ENCODE measurements around the gene VTCN1.
"Not testable (repeated sequence)": the region's sequence is repeated elsewhere in the genome, so short reads cannot be mapped to it uniquely, and the experiment has no call there.

The VTCN1 gene

DNA sequence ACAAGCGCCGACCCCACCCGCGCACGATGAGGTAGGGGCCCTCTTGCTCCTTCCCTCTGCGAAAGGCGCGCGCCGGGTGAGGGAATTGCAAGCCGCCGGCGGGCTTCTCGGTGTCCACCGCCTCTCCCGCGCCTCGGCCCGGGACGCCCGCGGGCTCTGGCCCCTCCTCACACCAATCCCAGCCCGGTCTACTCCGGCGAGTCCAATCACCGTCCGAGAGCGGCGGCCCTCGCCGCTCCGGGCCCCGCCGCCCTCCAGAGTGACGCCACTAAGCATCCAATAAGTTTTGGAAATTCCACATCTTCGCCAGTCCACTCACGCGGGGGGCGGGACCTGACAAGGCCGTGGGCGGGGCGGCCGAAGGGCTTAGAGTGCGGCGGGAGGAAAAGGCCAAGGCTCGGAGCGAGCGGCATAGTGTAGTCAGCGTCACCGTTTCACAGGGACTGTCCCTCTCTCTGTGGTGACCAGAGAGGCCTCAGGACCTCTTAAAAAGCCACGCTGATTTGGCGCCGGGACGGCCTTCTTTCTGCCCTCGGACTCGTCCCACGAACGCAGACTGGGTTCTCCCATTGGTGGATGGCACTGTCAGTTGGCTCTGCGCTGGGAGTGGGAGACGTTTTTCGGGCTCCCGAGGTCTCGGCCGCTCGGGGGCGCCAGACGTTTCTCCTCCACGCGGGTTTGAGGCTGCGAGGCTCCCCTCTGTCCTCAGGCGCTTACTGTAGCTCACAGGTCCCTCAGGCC, 89.0 kb downstream of the VTCN1 start, which contains the start of gene TRIM45:
Gene TRIM45, minus strand, starts transcription at position 161 of the 741 bp plus-strand sequence. CDS start 548 bp downstream, outside the sequence.
- peak; percentile 97 for DNase-seq

DNA sequence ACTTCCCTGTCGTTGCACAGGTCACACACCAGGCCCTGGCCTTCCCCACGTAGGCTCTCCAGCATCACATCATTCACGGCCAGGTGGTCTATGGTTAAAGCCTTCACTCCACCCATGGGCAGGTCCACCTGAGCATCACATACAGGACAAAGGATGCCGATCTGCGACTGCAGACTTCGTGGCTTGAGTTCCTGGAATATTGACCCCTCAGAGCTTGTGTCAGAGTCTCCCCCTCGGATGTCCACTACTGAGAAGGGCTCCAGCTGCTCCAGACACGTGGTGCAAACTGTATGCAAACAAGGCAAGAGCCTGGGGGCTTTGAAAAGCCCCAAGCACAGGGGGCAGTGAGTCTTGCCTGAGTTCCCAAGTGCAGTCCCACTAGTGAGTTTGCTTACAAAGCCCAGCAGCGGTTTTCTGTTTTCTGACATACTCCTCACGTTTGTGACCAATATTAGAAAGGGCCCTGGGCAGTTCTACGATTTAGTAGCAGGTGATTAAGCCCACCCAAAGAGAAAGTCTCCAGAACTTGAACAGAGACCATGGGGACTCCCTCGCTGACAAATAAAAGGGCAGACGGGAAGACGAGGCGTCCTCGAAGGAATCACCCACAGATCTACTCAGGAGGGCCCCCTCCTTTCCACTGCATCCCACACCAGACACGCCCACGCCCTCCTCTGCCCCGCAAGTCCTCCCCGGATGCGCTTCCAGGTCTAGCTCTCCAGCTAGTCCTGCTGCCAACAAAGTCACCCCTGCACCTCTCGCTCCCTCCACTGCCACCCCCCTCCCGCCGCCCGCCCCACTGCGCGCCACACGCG, 89.7 kb downstream of the VTCN1 start:
- DNase-seq: no peak

DNA sequence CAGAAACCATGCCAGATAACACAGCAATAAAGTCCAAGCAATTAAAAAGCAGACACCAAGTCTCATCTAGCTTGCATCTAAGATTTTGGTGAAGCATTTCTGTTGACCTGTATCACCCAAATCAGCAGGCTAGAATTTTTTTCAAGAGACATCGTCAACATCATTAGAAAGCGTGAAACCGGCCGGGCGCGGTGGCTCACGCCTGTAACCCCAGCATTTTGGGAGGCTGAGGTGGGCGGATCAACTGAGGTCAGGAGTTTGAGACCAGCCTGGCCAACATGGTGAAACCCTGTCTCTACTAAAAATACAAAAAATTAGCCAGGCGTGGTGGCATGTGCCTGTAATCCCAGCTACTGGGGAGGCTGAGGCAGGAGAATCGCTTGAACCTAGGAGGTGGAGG, 91.6 kb downstream of the VTCN1 start:
- DNase-seq: not testable (repeated sequence)

DNA sequence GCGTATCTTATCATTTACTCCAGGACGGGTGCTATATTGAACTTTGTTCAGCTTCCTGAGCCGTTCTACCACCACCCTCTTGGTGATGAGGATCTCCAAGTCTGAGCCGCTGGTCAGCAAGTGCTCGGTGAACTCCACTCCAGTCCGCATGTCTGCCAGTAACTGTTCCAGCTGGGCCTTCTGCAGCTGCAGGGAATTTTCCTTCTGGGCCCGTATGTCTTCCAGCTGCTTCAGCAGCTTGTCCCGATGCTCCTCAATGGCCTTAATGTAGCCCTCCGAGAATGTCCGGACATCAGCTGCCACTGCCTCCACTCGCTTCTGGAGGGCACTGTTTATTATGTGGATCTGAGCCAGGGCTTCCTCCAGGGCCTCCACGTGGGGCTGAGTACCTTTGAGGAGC, 92.6 kb downstream of the VTCN1 start:
- no peak for DNase-seq

DNA sequence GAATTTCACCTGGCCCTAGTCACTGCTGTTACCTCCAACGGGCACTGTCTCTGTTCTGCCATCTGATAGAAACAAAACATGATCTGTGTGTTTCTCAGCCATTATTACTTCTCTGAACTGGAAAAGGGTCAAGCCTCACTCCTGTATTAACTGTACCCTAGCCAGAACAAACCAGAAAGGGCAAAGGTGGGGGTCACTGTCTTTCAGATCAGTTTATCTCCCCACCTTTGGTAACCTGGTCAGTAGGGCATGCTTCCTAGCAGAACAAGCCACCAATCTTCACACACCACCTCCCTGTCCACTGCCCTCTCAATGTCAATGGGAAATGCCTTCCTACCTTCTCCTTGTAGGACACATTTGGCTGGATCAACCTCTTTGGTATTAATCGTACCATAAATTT, 93.0 kb downstream of the VTCN1 start:
- no peak for DNase-seq

DNA sequence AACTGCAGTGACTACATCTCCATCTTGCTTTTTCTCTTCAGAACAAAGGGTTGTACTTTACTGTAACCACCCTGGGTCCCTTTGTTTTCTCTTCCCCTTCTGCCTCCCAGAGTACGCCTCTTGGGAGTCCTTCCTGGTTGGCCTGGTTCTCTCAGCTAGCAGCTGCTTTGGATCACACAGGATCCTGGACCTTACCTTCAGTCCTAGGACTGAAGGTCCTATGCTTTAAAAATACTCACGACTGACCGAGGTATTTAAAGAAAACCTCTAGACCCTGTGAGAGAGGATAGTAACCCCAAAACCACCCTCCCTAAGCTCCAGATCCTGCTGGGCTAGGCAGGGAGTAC, 94.0 kb downstream of the VTCN1 start:
- DNase-seq: no peak

DNA sequence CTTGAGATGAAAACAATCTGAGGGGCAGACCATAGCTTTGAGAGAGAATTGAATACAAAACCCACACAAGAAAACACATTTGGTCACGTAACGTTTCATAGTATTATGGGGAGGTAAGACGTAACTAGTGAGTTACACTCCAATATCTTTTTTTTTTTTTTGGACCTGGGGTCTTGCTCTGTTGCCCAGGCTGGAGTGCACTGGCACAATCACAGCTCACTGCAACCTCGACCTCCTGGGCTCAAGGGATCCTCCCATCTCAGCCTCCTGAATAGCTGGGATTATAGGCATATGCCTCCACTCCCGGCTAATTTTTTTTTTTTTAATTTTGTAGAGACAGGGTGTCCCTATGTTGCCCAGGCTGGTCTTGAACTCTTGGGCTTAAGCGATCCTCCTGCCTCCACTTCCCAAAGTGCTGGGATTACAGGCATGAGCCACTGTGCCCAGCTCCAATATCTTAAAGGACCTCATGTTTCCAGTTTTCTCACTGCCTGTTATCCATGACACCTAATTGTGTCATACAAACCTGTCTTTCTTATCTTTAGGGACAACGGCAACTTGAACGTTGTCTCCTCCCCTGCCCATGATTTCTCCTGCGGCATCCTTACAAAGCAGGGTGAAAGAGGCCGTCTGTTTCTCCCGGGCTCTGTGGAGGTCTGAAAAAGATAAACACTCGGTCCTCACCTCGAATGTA, 94.5 kb downstream of the VTCN1 start:
- DNase-seq: no peak

DNA sequence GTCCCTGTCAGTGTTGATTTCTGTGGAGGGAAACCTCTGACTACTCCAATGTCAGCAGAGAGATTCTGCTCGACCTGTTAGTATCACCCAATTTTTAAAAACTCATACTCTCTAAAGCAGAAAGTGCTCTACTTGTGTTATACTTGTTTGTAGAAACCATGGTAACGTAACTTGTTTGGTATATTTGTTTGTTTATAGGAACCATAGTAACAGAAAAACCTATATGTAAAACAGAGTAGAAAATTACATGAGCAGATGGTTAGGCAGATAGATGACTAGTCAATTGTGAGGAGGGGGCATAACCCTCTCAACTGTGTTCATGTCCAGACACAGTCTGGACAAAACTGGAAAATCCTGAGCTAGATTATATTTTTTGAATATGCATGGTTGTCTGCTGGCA, 95.8 kb downstream of the VTCN1 start:
- no peak for DNase-seq

DNA sequence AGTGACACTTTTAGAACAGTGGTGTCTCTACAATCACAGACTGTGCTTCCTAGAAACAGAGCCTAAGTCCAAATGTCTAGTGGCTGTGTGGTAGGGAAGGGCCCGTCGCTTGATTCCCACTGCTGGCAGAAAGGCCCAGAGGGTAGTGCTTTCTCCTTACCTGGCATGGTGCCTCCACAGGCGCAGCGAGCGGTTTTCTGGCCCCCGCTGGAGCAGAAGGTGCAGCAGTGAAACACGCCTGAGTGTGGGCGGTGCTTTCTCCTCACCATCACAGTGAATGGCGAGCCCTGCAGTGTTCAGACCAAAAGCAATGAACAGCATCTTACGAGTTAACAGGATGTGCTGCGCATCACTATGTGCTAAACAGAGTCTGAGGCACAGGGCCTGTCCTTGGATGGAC, 97.5 kb downstream of the VTCN1 start:
- DNase-seq: no peak

DNA sequence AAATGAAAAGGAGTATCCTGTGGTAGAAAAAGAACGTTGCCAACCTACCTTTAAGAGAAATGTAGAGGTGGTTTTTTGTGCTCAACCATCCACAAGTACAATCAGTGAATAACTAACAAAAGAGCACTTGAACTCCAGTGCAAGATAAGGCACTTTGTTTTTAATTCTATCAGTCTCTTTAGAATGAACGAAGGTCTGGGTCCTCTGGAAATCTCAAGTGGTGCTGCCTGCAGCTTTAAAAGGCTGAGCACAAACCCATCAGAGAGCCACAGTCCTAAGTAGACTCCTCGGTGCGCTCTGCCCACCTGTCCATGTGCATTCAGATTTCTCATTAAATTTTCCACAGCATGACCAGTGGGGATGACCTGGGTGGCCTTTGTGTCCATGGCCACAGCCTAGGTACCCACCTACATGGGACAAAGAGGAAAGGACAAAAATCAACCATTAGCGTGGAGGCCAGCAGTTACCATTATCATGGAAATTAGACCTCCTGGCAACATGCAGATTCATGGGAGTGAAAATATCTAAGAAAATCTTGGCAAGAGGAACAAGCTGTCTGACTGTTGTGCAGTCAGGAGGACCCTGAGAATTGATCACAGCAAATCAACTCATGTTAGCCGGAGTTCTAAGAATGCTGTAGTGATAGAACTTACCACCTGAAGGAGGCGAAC, 98.5 kb downstream of the VTCN1 start:
- no peak for DNase-seq

DNA sequence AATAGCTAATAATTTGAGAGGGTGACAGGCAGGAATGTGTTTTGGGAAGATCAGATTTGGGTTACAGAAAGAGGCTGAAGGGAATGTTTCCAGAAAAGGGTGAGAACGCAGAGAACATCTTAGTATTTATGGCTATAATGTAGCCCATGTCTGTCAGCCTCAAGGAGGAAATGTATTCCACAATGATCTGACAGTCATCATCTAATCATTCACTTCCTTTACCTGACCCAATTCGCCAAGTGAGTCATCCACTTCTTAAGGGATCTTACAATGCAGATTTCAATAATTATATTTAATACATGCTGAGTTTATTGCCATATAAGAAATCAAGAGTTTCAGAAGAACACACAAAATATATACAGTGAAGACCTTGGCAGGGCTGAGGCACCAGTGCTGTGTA, 100.0 kb downstream of the VTCN1 start:
- no peak for DNase-seq

DNA sequence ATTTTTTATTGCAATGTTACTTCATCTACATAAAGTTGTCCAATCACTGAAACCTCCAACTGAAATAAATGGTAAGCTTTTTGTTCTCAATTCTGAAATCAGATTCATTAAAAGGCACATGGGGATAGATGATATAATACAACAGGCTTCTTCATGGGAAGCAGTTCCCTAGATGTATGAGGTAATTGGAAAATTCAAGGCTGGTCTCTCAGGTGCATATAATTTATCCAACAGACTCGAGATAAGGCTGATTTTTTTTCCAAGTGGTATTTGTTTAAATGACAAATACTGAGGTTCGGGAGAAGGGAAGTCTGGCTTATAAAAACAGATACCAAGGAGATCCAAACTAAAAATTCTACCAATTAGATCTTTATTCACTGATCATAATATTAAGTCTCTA, 103.4 kb downstream of the VTCN1 start:
- no peak for DNase-seq

DNA sequence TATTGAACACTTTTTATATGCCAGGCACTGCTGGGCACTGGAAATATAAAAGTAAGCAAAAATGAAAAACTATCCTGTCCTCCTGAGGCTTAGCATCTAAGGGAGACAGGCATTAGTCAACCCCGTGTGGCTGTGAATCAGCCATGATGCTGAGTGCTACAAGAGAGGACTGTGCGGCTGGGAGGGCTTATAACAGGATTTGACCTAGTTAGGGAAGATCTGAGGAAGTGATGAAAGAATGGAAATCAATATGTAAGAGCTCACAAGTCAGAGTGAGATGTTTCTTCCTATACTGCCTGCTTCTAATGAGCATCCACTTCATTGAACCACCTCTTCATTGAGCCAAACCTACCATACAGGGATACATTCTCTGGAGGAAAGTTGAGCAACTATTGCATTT, 104.2 kb downstream of the VTCN1 start:
- peak; percentile 25 for DNase-seq

DNA sequence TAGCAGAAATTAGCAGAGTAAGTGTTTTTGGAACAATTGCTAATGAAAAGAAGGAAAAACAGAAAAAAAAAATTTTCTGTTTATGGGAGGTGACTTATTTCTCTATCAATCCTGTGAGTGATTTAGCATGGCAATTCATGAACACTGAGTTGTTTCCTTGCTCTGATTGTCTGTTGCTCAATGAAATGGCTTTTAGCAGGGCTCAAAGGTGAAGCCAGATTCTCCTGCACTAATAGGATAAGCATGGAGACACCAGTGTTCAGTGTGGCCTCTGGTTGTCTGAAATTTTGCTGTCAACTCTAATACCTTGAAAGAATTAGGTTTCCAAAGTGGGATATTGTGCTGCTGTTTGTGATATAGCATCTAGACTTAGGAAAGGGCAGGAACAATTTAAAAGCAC, 105.0 kb downstream of the VTCN1 start:
- no peak for DNase-seq

DNA sequence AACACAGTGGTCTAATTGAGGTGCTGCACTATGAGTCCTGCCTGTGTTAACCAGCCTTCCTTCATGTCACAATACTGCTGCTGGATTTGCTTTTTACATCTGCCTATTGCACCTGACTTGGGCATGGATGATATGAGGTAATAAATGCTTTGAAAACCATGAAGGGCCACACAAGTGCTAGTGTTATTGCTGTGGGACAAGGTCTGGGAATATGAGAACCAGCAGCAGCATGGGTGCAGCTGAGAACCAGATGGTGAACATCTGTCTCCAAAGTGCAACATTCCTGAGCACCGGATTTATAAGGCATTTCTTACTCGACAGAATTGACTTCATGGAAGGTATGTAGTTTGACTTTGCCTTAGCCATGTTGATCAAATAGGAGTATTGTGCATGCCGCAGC, 105.7 kb downstream of the VTCN1 start:
- no peak for DNase-seq

DNA sequence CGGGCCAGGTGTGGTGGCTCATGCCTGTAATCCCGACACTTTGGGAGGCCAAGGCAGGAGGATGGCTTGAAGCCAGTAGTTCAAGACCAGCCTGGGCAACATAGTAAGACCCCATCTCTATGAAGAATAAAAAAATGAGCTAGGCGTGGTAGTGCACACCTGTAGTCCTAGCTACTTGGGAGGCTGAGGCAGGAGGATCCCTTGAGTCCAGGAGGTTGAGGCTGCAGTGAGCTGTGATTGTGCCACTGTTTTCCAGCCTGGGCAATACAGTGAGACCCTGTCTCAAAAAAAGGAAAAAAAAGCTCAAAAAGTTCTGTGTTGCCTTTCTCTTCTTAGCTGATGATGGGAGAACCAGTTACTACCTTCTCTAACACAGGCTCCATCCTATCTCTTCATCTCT, 108.9 kb downstream of the VTCN1 start:
- DNase-seq: not testable (repeated sequence)

DNA sequence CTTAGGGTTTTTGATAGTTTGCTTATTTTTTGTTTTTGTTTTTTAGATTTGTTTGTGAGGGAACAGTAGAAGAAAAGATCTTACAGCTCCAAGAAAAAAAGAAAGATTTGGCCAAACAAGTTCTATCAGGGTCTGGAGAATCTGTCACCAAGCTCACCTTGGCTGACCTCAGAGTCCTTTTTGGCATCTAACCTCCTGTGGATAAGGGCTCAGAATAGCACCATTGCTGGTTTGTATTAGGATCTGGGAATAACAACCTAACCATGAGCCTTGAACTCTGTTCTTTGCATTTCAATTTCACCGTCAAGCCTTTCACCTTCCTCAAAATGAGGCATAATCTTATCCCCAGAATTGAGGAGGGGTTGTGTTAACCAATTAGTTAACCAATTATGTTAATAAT, 109.4 kb downstream of the VTCN1 start:
- DNase-seq: no peak

DNA sequence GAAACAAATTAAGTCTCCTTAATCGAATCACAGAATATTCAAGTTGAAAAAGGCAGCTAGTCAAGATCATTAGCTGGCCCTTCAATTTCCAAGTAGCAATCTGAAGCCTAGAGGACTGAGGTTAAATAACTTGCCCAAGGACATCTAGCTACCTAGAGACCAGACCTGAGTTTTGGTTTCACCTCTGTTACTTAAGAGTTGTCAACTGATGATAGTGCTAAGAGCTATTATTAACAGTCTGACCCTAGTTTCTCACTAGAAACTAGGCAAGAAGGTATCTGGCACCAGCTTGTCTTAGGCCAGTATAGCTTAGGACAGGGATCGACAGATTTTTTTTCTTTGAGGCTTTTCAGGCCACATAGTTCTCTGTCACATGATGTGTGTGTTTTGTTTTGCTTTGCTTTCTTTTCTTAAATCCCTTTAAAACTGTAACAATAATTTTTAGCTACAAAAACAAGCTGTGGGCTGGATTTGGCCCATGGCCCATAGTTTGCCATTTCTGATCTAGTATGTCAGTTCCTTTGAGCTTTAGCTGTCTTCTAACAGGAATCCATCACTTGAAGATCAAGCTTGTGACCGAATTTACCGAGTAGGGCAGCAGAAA, 112.3 kb downstream of the VTCN1 start:
- peak; percentile 48 for DNase-seq

DNA sequence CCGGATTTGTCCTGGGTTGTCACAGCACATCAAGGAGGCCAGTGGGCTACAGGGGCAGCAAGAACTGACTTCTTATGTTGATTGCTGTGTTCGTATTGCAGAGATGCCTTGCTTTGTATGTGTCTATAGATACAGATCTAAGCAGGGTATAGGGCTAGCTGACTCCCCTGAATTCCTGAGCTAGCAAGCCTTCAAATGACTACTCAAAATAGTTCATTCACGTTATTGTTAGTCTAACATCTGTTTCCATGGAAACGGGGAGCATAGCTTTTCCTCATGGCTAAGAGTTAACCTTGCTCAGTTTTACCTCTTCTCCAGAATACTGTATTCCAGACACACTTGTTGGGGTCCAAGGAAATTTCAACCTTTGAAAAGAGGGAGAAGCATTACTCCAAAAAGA, 113.3 kb downstream of the VTCN1 start:
- peak; percentile 42 for DNase-seq

DNA sequence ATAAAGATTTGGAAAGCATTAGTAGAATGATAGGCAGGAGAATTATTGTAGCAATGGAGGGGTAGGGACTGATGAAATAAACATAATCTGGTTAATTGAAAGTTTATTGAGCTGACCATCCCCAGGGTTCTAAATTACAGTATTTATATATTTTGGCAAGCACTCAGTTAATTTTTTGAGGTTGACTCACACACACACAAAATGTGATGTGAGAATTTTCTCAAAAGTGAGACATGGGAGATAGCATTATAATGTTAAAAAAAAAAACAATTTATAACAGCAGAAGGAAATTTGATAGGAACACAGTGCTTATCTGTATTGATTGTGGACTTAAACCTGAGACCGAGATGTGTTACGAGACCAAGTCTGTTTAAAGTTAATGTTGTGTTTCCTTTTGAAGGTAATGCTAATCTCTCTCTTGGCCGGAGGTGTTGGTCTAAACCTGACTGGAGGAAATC, 113.7 kb downstream of the VTCN1 start:
- DNase-seq: peak; percentile 57

DNA sequence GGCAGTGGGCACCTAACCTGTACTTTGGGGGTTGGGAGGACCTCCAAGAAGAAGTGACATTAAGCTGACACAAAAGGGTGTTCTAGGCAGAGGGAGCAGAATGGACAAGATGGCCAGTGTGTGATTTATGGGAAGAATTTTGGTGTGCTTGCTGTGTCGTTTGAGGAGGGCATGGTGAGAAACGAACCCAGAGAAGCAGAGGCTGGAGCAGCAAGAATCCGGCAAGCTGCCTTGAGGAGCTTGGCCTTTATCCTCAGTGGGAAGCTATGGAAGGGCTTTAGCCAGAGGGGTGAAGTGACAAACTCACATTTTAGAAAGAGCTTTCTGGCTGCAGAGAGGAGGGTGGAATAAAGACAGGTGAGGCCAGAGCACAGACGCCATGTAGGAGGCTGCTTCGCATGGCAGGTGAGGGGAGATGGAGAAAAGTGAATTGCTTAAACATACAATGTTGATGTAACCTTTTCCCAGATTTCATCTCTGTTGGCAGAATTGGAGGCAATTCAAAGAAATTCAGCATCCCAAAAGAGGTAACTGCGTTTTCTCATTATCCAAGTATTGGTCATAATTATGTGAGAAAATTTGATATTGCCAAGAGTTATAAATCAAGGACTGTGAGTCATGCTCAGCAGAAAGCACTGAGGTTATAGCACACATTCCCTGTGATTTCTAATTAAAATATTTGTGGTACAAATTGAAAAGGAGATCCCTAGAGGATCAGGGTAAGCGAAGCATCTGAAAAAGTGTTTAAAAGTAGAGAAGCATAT, 115.7 kb downstream of the VTCN1 start:
- DNase-seq: peak; percentile 86

Measured in fibroblast of skin of scalp (primary cell).